ENCODE measurements around the gene CHMP6.
A peak's percentile ranks its signal among the peaks of the same experiment; 100 is the strongest.

CHMP6 gene

GRCh38 chr17:80992077-80992947 lies 671 bp downstream of the CHMP6 start:
- peak; percentile 38 for DNase-seq (ENCODE audit: low spot score)

GRCh38 chr17:80992948-80993624 lies 1.4 kb downstream of the CHMP6 start:
- no peak for DNase-seq (ENCODE audit: low spot score)

GRCh38 chr17:80995131-80995530 lies 3.5 kb downstream of the CHMP6 start:
- no peak for DNase-seq (ENCODE audit: low spot score)

GRCh38 chr17:80996422-80997305 lies 5.0 kb downstream of the CHMP6 start:
- no peak for DNase-seq (ENCODE audit: low spot score)

GRCh38 chr17:80997424-80998117 lies 5.9 kb downstream of the CHMP6 start:
- no peak for DNase-seq (ENCODE audit: low spot score)

GRCh38 chr17:80998118-80998747 lies 6.6 kb downstream of the CHMP6 start:
- no peak for DNase-seq (ENCODE audit: low spot score)

- no peak for DNase-seq (ENCODE audit: low spot score)
Observed at GRCh38 chr17:80998748-80999535, 7.3 kb downstream of the CHMP6 start.

- DNase-seq (ENCODE audit: low spot score): no peak
Observed at GRCh38 chr17:80999536-81000333, 8.1 kb downstream of the CHMP6 start.

GRCh38 chr17:81000334-81000630 lies 8.6 kb downstream of the CHMP6 start:
- no peak for DNase-seq (ENCODE audit: low spot score)

- no peak for DNase-seq (ENCODE audit: low spot score)
Observed at GRCh38 chr17:81000631-81001357, 9.2 kb downstream of the CHMP6 start.

GRCh38 chr17:81002013-81002384 lies 10.4 kb downstream of the CHMP6 start:
- no peak for DNase-seq (ENCODE audit: low spot score)

- no peak for DNase-seq (ENCODE audit: low spot score)
Observed at GRCh38 chr17:81002409-81003361, 11.0 kb downstream of the CHMP6 start.

- DNase-seq (ENCODE audit: low spot score): no peak
Observed at GRCh38 chr17:81003711-81004475, 12.3 kb downstream of the CHMP6 start.

GRCh38 chr17:81006891-81007290 lies 15.2 kb downstream of the CHMP6 start:
- DNase-seq (ENCODE audit: low spot score): no peak

- DNase-seq (ENCODE audit: low spot score): no peak
Observed at GRCh38 chr17:81008140-81008539, 16.5 kb downstream of the CHMP6 start.

GRCh38 chr17:81009136-81009535 lies 17.5 kb downstream of the CHMP6 start:
- DNase-seq (ENCODE audit: low spot score): no peak

GRCh38 chr17:81010935-81011334 lies 19.3 kb downstream of the CHMP6 start:
- DNase-seq (ENCODE audit: low spot score): no peak

All from germinal center (tissue), 1 donor.